H9 (cell line): ENCODE results near the gene CCDC71. TPM values are rescaled to one million over a fixed set of nuclear protein-coding genes. Genes with fewer than 3 reads are reported as not detected.
A peak's percentile ranks its signal among the peaks of the same experiment; 100 is the strongest.

Experiments
- DNase-seq: peaks from one replicate; pipeline ENCODE4 v3.0.0-alpha.2; 2017
- H2AFZ ChIP-seq: one replicate; pipeline ENCODE4 v1.6.1; 2013; ENCODE audit warnings: mild to moderate bottlenecking, low read length, control low read depth, moderate library complexity
- H2AK5ac ChIP-seq: 2 replicates; pipeline ENCODE4 v1.6.1; 2013; ENCODE audit warnings: low read length, control low read depth, mixed read lengths; ENCODE audit not compliant: insufficient read length
- H2BK120ac ChIP-seq: one replicate; pipeline ENCODE4 v1.6.1; 2013; ENCODE audit warnings: low read depth, mild to moderate bottlenecking, low read length, control low read depth, inconsistent platforms; ENCODE audit not compliant: poor library complexity, severe bottlenecking
- H2BK12ac ChIP-seq: 2 replicates; pipeline ENCODE4 v1.6.1; 2013; ENCODE audit warnings: low read length, control low read depth, mixed read lengths, low read depth; ENCODE audit not compliant: insufficient read length
- H2BK15ac ChIP-seq: 2 replicates; pipeline ENCODE4 v1.6.1; 2013; ENCODE audit warnings: low read depth, low read length, control low read depth
- H2BK20ac ChIP-seq: one replicate; pipeline ENCODE4 v1.6.1; 2013; ENCODE audit warnings: low read depth, mild to moderate bottlenecking, low read length, control low read depth, inconsistent platforms; ENCODE audit not compliant: poor library complexity, severe bottlenecking
- H2BK5ac ChIP-seq: 2 replicates; pipeline ENCODE4 v1.6.1; 2013; ENCODE audit warnings: low read length, control low read depth, mixed read lengths; ENCODE audit not compliant: insufficient read length
- H3K14ac ChIP-seq: 2 replicates; pipeline ENCODE4 v1.6.1; 2013; ENCODE audit warnings: low read length, control low read depth; ENCODE audit not compliant: insufficient read depth
- H3K18ac ChIP-seq: 2 replicates; pipeline ENCODE4 v1.6.1; 2013; ENCODE audit warnings: low read depth, mild to moderate bottlenecking, mixed read lengths, low read length, control low read depth; ENCODE audit not compliant: insufficient read length
- H3K23ac ChIP-seq: 2 replicates; pipeline ENCODE4 v1.6.1; 2013; ENCODE audit warnings: low read length, control low read depth, mixed read lengths, low read depth; ENCODE audit not compliant: insufficient read length
- H3K23me2 ChIP-seq: 2 replicates; pipeline ENCODE4 v1.6.1; 2013; ENCODE audit warnings: low read depth, mild to moderate bottlenecking, mixed read lengths, low read length, control low read depth; ENCODE audit not compliant: insufficient read length, poor library complexity, severe bottlenecking
- H3K27ac ChIP-seq: 2 replicates; pipeline ENCODE4 v1.5.1; 2013; ENCODE audit warnings: low read length, control low read depth, mixed read lengths, low read depth; ENCODE audit not compliant: insufficient read length
- H3K27me3 ChIP-seq: 2 replicates; pipeline ENCODE4 v1.6.1; 2013; ENCODE audit warnings: low read length, control low read depth, inconsistent platforms; ENCODE audit not compliant: insufficient read depth
- H3K4ac ChIP-seq: 2 replicates; pipeline ENCODE4 v1.6.1; 2013; ENCODE audit warnings: low read depth, mild to moderate bottlenecking, control low read depth, inconsistent platforms, low read length, moderate library complexity
- H3K4me1 ChIP-seq: 2 replicates; pipeline ENCODE4 v1.6.1; 2013; ENCODE audit warnings: low read length, control low read depth, inconsistent platforms; ENCODE audit not compliant: insufficient read depth
- H3K4me2 ChIP-seq: 2 replicates; pipeline ENCODE4 v1.6.1; 2013; ENCODE audit warnings: low read length, control low read depth, mixed read lengths; ENCODE audit not compliant: insufficient read length, insufficient read depth
- H3K56ac ChIP-seq: 2 replicates; pipeline ENCODE4 v1.6.1; 2013; ENCODE audit warnings: low read depth, mild to moderate bottlenecking, mixed read lengths, low read length, control low read depth; ENCODE audit not compliant: insufficient read length
- H3K79me1 ChIP-seq: 2 replicates; pipeline ENCODE4 v1.6.1; 2013; ENCODE audit warnings: low read depth, mild to moderate bottlenecking, moderate library complexity, low read length, control low read depth, inconsistent platforms; ENCODE audit not compliant: insufficient read depth, poor library complexity, severe bottlenecking
- H3K79me2 ChIP-seq: 2 replicates; pipeline ENCODE4 v1.6.1; 2013; ENCODE audit warnings: low read length, control low read depth, inconsistent platforms; ENCODE audit not compliant: insufficient read depth
- H3K9ac ChIP-seq: 2 replicates; pipeline ENCODE4 v1.6.1; 2013; ENCODE audit warnings: low read length, control low read depth, mixed read lengths; ENCODE audit not compliant: insufficient read length; ENCODE audit errors: extremely low read depth
- H3K9me3 ChIP-seq: one replicate; pipeline ENCODE4 v1.6.1; 2013; ENCODE audit warnings: low read depth, low read length, inconsistent platforms; ENCODE audit not compliant: control insufficient read depth
- H3T11ph ChIP-seq: one replicate; pipeline ENCODE4 v1.6.1; 2013; ENCODE audit warnings: mild to moderate bottlenecking, low read length, control low read depth, inconsistent platforms
- H4K20me1 ChIP-seq: one replicate; pipeline ENCODE4 v1.6.1; 2013; ENCODE audit not compliant: control insufficient read depth, insufficient read length, insufficient read depth
- H4K5ac ChIP-seq: 2 replicates; pipeline ENCODE4 v1.6.1; 2013; ENCODE audit warnings: low read depth, mild to moderate bottlenecking, mixed read lengths, low read length, control low read depth; ENCODE audit not compliant: insufficient read length
- H4K8ac ChIP-seq: replicated peaks from 2 replicates; pipeline ENCODE4 v1.6.1; 2013; ENCODE audit warnings: low read length, control low read depth, mixed read lengths, low read depth; ENCODE audit not compliant: insufficient read length
- H4K91ac ChIP-seq: 2 replicates; pipeline ENCODE4 v1.6.1; 2013; ENCODE audit warnings: low read depth, mild to moderate bottlenecking, moderate library complexity, mixed read lengths, low read length, control low read depth; ENCODE audit not compliant: insufficient read length
- H3K27ac Mint-ChIP-seq, 3 experiments: 2 replicates in 2 of 3; 3 replicates in 1 of 3; pipeline ENCODE4 v1.8.0; 2020 to 2021; ENCODE audit warnings: mixed read lengths in 3 of 3, mild to moderate bottlenecking in 1 of 3, moderate library complexity in 1 of 3
- H3K27me3 Mint-ChIP-seq: 2 replicates; pipeline ENCODE4 v1.8.0; 2021; ENCODE audit warnings: low read depth, mild to moderate bottlenecking, moderate library complexity, mixed read lengths
- H3K36me3 Mint-ChIP-seq, 3 experiments: 2 replicates in 2 of 3; 3 replicates in 1 of 3; pipeline ENCODE4 v1.8.0; 2020 to 2021; ENCODE audit warnings: low read depth in 3 of 3, mixed read lengths in 3 of 3; ENCODE audit not compliant: insufficient read depth in 1 of 3
- H3K4me1 Mint-ChIP-seq, 2 experiments: 2 replicates each; pipeline ENCODE4 v1.8.0; 2020; ENCODE audit warnings: mixed read lengths in 2 of 2
- H3K4me3 Mint-ChIP-seq, 2 experiments: 2 replicates in 1 of 2; 3 replicates in 1 of 2; pipeline ENCODE4 v1.8.0; 2020 to 2021; ENCODE audit warnings: mild to moderate bottlenecking in 2 of 2, mixed read lengths in 2 of 2, moderate library complexity in 1 of 2
- H3K9me3 Mint-ChIP-seq, 2 experiments: 2 replicates in 1 of 2; 3 replicates in 1 of 2; pipeline ENCODE4 v1.8.0; 2020; ENCODE audit warnings: mild to moderate bottlenecking in 2 of 2, mixed read lengths in 2 of 2, moderate library complexity in 1 of 2
- WGBS: extraction: QIAGEN DNeasy Blood & Tissue Kit; methylation state at CpG from one replicate; pipeline ENCODE4 v1.1.7; 2013; ENCODE audit warnings: missing lambda C conversion rate, low lambda C conversion rate, mixed read lengths; ENCODE audit not compliant: insufficient read length; ENCODE audit errors: extremely low coverage; 5-methylcytosine and 5-hydroxymethylcytosine counted together
- total RNA-seq: library from RNA; stranded (reverse); gene quantifications from 2 replicates; pipeline ENCODE4 v1.2.1, GENCODE V29; 2021
- TF ChIP-seq, protein P1 (sequence below): fragments of 200-600 bp; sonication (generic); conservative IDR thresholded peaks from 3 replicates; pipeline ENCODE4 v1.8.0; 2021; ENCODE audit warnings: antibody characterized with exemption, mild to moderate bottlenecking

Gene CCDC71
- total RNA-seq, 1 experiment from 2014 or later = 27.6 TPM

DNA sequence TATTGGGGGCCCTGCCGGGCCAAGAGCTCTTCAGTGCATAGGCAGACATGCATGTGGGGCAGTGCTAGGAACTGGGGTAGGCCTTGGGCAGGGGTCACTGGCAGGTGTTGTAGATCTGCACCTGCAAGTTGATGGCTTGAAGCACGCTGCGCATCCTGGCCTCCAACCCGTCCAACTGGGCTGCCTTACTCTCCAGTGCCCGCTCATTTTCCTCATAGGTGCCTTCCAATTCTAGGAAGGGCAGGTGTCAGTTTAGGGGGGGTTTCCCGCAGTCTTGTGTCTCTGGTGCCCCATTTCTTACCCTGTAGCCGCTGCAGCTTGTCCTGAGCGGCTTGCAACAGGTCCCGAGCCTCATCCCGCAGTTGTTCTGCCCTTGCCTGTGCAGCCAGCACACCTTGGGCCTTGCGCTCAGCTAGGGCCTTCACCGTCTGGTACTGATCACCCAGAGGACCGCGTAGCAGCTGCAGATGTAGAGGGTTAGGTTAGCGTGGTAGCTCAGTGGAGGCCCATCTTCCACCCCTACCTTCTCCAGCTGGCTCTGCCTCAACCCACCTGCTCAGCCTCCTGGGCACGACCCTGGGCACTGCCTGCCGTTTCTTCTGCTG is 44.9 kb downstream of the CCDC71 start:
- Histone ChIP-seq H3K4me2 (peak overlapping the region; percentile 49), H3K79me1 (peaks cover 4% of the 10 kb centered on the region), H4K8ac (no peak overlapping the region), H2BK15ac (no peak overlapping the region), H3T11ph (no peak overlapping the region), H2BK20ac (no peak overlapping the region), H2AK5ac (no peak overlapping the region), H3K9me3 (no peaks in the 10 kb centered on the region), H4K5ac (no peak overlapping the region), H3K27ac (peak overlapping the region; percentile 4), H2BK12ac (no peak overlapping the region), H4K20me1 (peaks cover 2% of the 10 kb centered on the region), H3K14ac (no peak overlapping the region), H3K9ac (peak overlapping the region; percentile 18), H3K4me1 (0 out of 2 replicates have a peak, but pooled peaks cover 2% of the 10 kb centered on the region), H2BK5ac (no peak overlapping the region), H3K4ac (no peak overlapping the region), H4K91ac (no peak overlapping the region), H3K79me2 (no peaks in the 10 kb centered on the region; the same call in 1 of the 2 replicates), H3K56ac (no peak overlapping the region), H2AFZ (no peak overlapping the region), H3K23ac (no peak overlapping the region), H2BK120ac (no peak overlapping the region), H3K27me3 (no peaks in the 10 kb centered on the region), H3K23me2 (peaks cover 5% of the 10 kb centered on the region), H3K18ac (no peak overlapping the region)
- Mint-ChIP-seq H3K27ac (peak overlapping the region; percentile 77 to 94 (median 84); a peak in 6 of 7 replicates), H3K9me3 (no peaks in the 10 kb centered on the region), H3K36me3 (peaks cover 12 to 53% (median 42%) of the 10 kb centered on the region in 3 experiments), H3K27me3 (no peaks in the 10 kb centered on the region; the same call in 1 of the 2 replicates), H3K4me3 (peak overlapping the region; percentile 81 to 91), H3K4me1 (peaks cover 4% of the 10 kb centered on the region in 2 experiments; a peak in 3 of 4 replicates)
- TF ChIP-seq, protein P1, sequence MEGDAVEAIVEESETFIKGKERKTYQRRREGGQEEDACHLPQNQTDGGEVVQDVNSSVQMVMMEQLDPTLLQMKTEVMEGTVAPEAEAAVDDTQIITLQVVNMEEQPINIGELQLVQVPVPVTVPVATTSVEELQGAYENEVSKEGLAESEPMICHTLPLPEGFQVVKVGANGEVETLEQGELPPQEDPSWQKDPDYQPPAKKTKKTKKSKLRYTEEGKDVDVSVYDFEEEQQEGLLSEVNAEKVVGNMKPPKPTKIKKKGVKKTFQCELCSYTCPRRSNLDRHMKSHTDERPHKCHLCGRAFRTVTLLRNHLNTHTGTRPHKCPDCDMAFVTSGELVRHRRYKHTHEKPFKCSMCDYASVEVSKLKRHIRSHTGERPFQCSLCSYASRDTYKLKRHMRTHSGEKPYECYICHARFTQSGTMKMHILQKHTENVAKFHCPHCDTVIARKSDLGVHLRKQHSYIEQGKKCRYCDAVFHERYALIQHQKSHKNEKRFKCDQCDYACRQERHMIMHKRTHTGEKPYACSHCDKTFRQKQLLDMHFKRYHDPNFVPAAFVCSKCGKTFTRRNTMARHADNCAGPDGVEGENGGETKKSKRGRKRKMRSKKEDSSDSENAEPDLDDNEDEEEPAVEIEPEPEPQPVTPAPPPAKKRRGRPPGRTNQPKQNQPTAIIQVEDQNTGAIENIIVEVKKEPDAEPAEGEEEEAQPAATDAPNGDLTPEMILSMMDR = no peak
- DNase-seq = no peak
- no CpG with 5 or more reads among the region's 17 CpGs for WGBS
